Prostate gland (tissue), 2 donors: Measurements from ENCODE around the gene RPS27L.

Source experiments
- CTCF ChIP-seq, 4 experiments: fragments of 200-600 bp in 2 of 4; fragments of 450-650 bp in 2 of 4; sonication (generic) in 2 of 4; IDR thresholded peaks; 1 replicate in 3 of 4; 2 replicates in 1 of 4; pipeline ENCODE4 v1.5.1; 2016 to 2019; ENCODE audit warnings: antibody characterized with exemption in 4 of 4, mild to moderate bottlenecking in 2 of 4, moderate library complexity in 2 of 4
- POLR2AphosphoS5 ChIP-seq: sonication (generic); formaldehyde crosslinking; IDR thresholded peaks from one replicate; pipeline ENCODE4 v1.6.1; 2017; ENCODE audit warnings: antibody characterized with exemption

GRCh38 chr15:63118854-63119253, 38.4 kb downstream of the RPS27L start:
- TF ChIP-seq POLR2AphosphoS5 (no peak), CTCF (IDR thresholded peaks at IDR 0.05) (no peak)
